Stimulated activated CD4-positive, alpha-beta T cell treated with anti-CD3 and anti-CD28 coated beads, Interleukin-4, amount 100 ng/mL, for 4 hours (primary cell): ENCODE results near the gene PRKAB1.
"Not testable (repeated sequence)": the region's sequence is repeated elsewhere in the genome, so short reads cannot be mapped to it uniquely, and the experiment has no call there.

Experiments
- DNase-seq, 2 experiments: peaks; one replicate each; pipeline ENCODE4 v3.0.0-alpha.2; 2020

The PRKAB1 gene

GRCh38 chr12:119667577-119668323, at the start of gene PRKAB1:
Gene PRKAB1, plus strand, starts transcription at chr12:119668133. Its CDS starts 112 bp downstream, at chr12:119668245.
- DNase-seq, result peak; percentile 93 to 95

GRCh38 chr12:119618328-119618896, 49.5 kb upstream of the PRKAB1 start:
- DNase-seq, result not testable (repeated sequence)

GRCh38 chr12:119620490-119620889, 47.4 kb upstream of the PRKAB1 start:
- no peak for DNase-seq

- no peak for DNase-seq
Observed at GRCh38 chr12:119621878-119622277, 46.1 kb upstream of the PRKAB1 start.

- DNase-seq, result no peak
Observed at GRCh38 chr12:119624966-119625365, 43.0 kb upstream of the PRKAB1 start.

GRCh38 chr12:119627019-119627643, 40.8 kb upstream of the PRKAB1 start:
- DNase-seq, result no peak

- no peak for DNase-seq
Observed at GRCh38 chr12:119627686-119628085, 40.2 kb upstream of the PRKAB1 start.

- DNase-seq, result no peak
Observed at GRCh38 chr12:119630223-119630780, 37.6 kb upstream of the PRKAB1 start.

- DNase-seq, result no peak
Observed at GRCh38 chr12:119630962-119631550, 36.9 kb upstream of the PRKAB1 start.

GRCh38 chr12:119631930-119632678, 35.8 kb upstream of the PRKAB1 start:
- no peak for DNase-seq

- DNase-seq, result no peak
Observed at GRCh38 chr12:119634743-119635142, 33.2 kb upstream of the PRKAB1 start.

GRCh38 chr12:119642986-119643385, 24.9 kb upstream of the PRKAB1 start:
- no peak for DNase-seq

- no peak for DNase-seq
Observed at GRCh38 chr12:119644930-119645329, 23.0 kb upstream of the PRKAB1 start.

GRCh38 chr12:119645535-119646059, 22.3 kb upstream of the PRKAB1 start:
- no peak for DNase-seq

GRCh38 chr12:119649202-119649808, 18.6 kb upstream of the PRKAB1 start:
- no peak for DNase-seq

- no peak for DNase-seq
Observed at GRCh38 chr12:119652665-119653064, 15.3 kb upstream of the PRKAB1 start.

GRCh38 chr12:119657001-119657400, 10.9 kb upstream of the PRKAB1 start:
- not testable (repeated sequence) for DNase-seq

GRCh38 chr12:119658166-119658565, 9.8 kb upstream of the PRKAB1 start:
- DNase-seq, result not testable (repeated sequence)

GRCh38 chr12:119659289-119659897, 8.5 kb upstream of the PRKAB1 start:
- DNase-seq, result peak; percentile 13 to 30

GRCh38 chr12:119660076-119660475, 7.9 kb upstream of the PRKAB1 start:
- no peak for DNase-seq

- DNase-seq, result no peak
Observed at GRCh38 chr12:119661882-119662281, 6.1 kb upstream of the PRKAB1 start.
